NCI-H345 treated with DMSO at 0.1 percent for 48 hours (cell line): ENCODE data around the gene NAXD.
"Not testable (repeated sequence)": the region's sequence is repeated elsewhere in the genome, so short reads cannot be mapped to it uniquely, and the experiment has no call there.

Experiments
- DNase-seq: peaks from one replicate; lab custom pipeline; 2025; ENCODE audit not compliant: unreplicated experiment; lab: John Stamatoyannopoulos, UW

NAXD gene

GRCh38 chr13:110593430-110594130, 21.8 kb upstream of the NAXD start:
- DNase-seq: peak; percentile 4

- DNase-seq: no peak
These were observed 18.2 kb upstream of the NAXD start for GRCh38 chr13:110597041-110597689.

DNA sequence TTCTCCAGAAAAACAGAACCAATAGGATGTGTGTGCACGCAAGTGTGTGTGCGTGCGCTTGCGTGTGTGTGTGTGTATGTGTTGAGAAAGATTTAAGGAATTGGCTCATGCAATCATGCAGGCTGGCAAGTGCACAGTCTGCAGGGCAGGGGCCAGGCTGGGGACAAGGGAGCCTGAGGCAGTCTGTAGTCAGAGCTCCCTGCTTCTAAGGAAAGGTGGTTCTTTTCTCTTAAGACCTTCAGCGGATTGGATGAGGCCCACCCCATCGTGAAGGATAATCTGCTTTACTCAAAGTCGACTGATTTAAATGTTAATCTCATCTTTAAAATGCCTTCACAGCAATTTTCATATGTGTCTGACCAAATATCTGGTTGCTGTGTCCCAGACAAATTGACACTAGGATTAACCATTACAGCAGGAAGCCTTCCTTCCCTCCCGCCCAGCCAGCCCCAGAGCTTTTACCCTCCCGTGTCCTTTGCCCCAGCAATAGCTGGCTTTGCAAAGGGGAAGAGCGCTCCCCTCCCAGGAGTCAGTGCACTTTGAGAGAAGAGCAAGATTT, 15.0 kb upstream of the NAXD start:
- DNase-seq: no peak

DNA sequence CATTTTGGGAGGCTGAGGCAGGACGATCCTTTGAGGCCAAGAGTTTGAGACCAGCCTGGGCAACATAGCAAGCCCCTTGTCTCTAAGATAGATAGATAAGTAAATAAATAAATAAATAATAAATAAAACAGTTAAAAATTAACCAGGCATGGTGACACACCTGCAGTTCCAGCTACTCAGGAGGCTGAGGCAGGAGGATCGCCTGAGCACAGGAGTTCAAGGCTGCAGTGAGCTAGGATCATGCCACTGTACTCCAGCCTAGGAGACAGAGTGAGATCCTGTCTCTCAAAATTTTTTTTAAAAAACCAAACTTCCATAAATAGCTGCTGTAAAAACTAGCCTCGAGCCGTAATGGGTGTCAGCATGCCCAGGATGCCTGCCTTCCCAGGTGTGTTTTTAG, 14.4 kb upstream of the NAXD start:
- DNase-seq: no peak

- no peak for DNase-seq
These were observed 10.2 kb upstream of the NAXD start for GRCh38 chr13:110605132-110605531.

GRCh38 chr13:110606281-110606680, 9.1 kb upstream of the NAXD start:
- not testable (repeated sequence) for DNase-seq

GRCh38 chr13:110607675-110608224, 7.6 kb upstream of the NAXD start:
- DNase-seq: no peak

- no peak for DNase-seq
These were observed 4.3 kb upstream of the NAXD start for GRCh38 chr13:110610955-110611595.

DNA sequence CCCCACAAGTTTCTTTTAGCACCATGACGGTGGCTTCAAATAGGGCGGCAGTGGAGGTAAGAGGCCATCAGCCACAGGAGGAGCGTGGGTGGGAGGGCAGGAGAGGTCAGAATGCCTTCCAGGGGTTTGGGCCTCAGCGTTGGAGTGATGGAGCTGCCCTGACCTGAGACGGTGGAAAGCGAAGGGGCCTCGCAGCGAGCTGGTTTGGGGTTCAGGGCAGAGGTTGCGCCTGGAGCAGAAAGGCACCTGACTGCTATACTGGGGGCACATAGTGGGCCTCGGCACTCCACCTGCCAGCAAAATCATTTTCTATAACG, 382 bp upstream of the NAXD start:
- no peak for DNase-seq

GRCh38 chr13:110616103-110617101, 1.1 kb downstream of the NAXD start:
- DNase-seq: no peak

DNA sequence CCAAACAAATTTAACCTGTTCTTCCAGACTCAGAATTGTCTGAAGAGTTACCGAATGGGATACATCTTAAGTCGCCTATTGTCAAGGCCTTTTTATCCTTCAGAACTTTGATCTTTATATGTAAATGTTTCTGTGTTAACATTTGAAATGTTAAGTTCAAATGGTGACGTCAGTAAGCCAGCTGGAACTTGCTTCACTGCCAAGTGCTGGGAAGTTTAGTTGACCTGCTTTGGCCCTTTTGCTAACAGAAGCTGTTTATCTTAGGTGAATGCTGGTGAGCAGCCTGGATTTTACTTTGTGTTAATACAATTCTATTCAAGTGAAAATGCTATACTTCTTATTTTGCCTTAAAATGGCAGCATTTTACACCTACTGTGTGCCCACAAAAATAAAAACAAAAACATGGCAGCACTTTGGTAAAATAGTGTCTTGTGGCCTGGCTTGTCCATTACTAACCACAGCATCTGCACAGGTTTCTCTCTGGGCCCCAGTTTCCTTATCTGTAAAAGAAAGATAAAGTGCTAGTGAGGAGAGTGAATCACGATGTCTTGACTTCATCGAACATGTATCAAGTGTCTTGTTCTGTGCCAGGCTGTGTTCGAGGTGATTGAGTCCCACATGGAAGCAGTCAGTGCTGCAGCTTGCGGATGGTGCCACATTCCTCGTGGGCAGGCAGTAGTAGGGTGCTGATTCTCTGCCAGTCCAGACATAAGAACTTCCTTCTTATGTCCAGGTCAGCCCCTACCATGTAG, 2.2 kb downstream of the NAXD start:
- DNase-seq: no peak

GRCh38 chr13:110618167-110618566, 2.8 kb downstream of the NAXD start:
- no peak for DNase-seq

DNA sequence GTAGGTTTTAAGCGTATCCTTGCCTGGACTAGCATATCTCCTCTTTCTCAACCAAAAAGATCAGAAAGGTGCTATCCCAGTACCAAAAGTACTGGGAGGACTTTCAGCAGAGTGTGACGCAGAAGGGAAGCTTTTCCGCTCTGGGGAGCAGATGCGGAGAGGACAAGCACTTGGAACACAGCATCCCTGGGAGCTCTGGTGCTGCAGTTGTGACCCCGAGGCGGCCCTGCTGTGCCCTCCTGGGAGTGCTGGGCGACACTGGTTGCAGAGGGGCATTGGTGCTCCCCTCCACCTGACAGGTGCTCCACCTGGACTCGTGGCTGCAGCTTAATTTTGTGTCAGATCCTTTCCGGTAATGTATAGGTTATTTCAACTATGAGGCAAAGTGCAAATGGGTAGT, 3.4 kb downstream of the NAXD start:
- no peak for DNase-seq

GRCh38 chr13:110620596-110620995, 5.3 kb downstream of the NAXD start:
- no peak for DNase-seq

- DNase-seq: no peak
These were observed 9.7 kb downstream of the NAXD start for GRCh38 chr13:110624766-110625756.

GRCh38 chr13:110625771-110626321, 10.5 kb downstream of the NAXD start:
- DNase-seq: no peak

- no peak for DNase-seq
These were observed 11.2 kb downstream of the NAXD start for GRCh38 chr13:110626521-110626920.

DNA sequence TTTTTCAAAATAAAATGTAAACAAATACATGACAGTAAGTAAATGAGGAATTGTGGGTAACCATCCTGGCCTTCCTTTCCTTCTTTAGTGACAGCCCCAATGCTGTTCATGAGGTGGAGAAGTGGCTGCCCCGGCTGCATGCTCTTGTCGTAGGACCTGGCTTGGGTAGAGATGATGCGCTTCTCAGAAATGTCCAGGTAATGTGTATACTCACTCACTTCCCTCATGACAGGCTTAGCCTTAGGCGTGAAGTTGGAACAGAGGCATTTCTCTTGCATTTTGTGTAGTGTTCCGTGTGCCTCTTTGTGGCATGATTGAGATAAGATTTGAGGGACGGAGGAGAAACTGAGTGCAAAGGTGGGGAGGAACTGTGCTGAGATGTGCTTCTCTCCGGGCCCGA, 12.0 kb downstream of the NAXD start:
- DNase-seq: no peak
